HEK293 (cell line): ENCODE measurements around the gene ARL4A.
A peak's percentile ranks its signal among the peaks of the same experiment; 100 is the strongest.

ENCODE experiments used
- CTCF ChIA-PET: fragments of 350-600 bp; formaldehyde crosslinking; extraction: SDS; loops from one replicate; lab custom pipeline; 2021; ENCODE audit warnings: antibody characterized with exemption; lab: Yijun Ruan, JAX
- POLR2A ChIA-PET: fragments of 300-600 bp; formaldehyde crosslinking; extraction: SDS; loops from one replicate; lab custom pipeline; 2020; ENCODE audit warnings: antibody characterized with exemption, inconsistent platforms; lab: Yijun Ruan, JAX
- H3K27ac ChIP-seq: fragments of 200-500 bp; sonication (Bioruptor generic); 2 replicates; pipeline ENCODE4 v1.5.1; 2014; ENCODE audit warnings: low read depth, low read length, control low read depth, inconsistent platforms; ENCODE audit errors: extremely low read depth
- H3K36me3 ChIP-seq, 2 experiments: fragments of 200-500 bp in 1 of 2; sonication (Bioruptor generic) in 1 of 2; 1 replicate in 1 of 2; 2 replicates in 1 of 2; pipeline ENCODE4 v1.5.1; 2014 to 2017; ENCODE audit warnings: inconsistent platforms in 2 of 2, low read length in 2 of 2; ENCODE audit not compliant: control insufficient read depth in 2 of 2, insufficient read depth in 1 of 2
- H3K4me1 ChIP-seq: fragments of 200-500 bp; sonication (Bioruptor generic); 2 replicates; pipeline ENCODE4 v1.5.1; 2014; ENCODE audit warnings: mild to moderate bottlenecking, low read length, inconsistent platforms; ENCODE audit not compliant: control insufficient read depth, insufficient read depth
- H3K4me3 ChIP-seq: 2 replicates; pipeline ENCODE4 v1.5.1; 2011; ENCODE audit warnings: low read depth, mild to moderate bottlenecking, control low read depth, low read length, moderate library complexity
- H3K9me3 ChIP-seq: fragments of 200-500 bp; sonication (Bioruptor generic); 2 replicates; pipeline ENCODE4 v1.5.1; 2014; ENCODE audit warnings: low read depth, low read length, inconsistent platforms; ENCODE audit not compliant: control insufficient read depth, insufficient read depth
- ATF2 ChIP-seq: fragments of 450-650 bp; formaldehyde crosslinking; IDR thresholded peaks from 2 replicates; pipeline ENCODE4 v1.5.1; 2016; ENCODE audit warnings: missing biosample characterization, missing genetic modification characterization, low read depth
- HOXA7 ChIP-seq: sonication (generic); formaldehyde crosslinking; IDR thresholded peaks from 2 replicates; pipeline ENCODE4 v1.8.1; 2022; ENCODE audit warnings: missing genetic modification reagents, borderline replicate concordance
- KLF1 ChIP-seq: fragments of 450-650 bp; formaldehyde crosslinking; IDR thresholded peaks from 2 replicates; pipeline ENCODE4 v1.5.1; 2016; ENCODE audit warnings: missing biosample characterization, missing genetic modification characterization
- MEIS1 ChIP-seq: sonication (generic); formaldehyde crosslinking; IDR thresholded peaks from 2 replicates; pipeline ENCODE4 v1.8.1; 2022; ENCODE audit warnings: missing genetic modification reagents, mild to moderate bottlenecking, borderline replicate concordance
- PRDM6 ChIP-seq: fragments of 450-650 bp; formaldehyde crosslinking; IDR thresholded peaks from 2 replicates; pipeline ENCODE4 v1.5.1; 2017; ENCODE audit warnings: missing biosample characterization, missing genetic modification characterization
- ZBTB11 ChIP-seq: fragments of 450-650 bp; formaldehyde crosslinking; conservative IDR thresholded peaks from 2 replicates; pipeline ENCODE4 v1.5.1; 2016; ENCODE audit warnings: low read depth, missing biosample characterization, missing genetic modification characterization
- ZNF26 ChIP-seq: fragments of 450-650 bp; formaldehyde crosslinking; IDR thresholded peaks from 2 replicates; pipeline ENCODE4 v1.5.1; 2016; ENCODE audit warnings: missing biosample characterization, missing genetic modification characterization
- TF ChIP-seq, protein P1 (sequence below): fragments of 450-650 bp; formaldehyde crosslinking; IDR thresholded peaks from 2 replicates; pipeline ENCODE4 v1.5.1; 2017; ENCODE audit warnings: missing biosample characterization, missing genetic modification characterization
- TF ChIP-seq, protein P2 (sequence below): fragments of 450-650 bp; formaldehyde crosslinking; conservative IDR thresholded peaks from 2 replicates; pipeline ENCODE4 v1.5.1; 2016; ENCODE audit warnings: low read depth, missing biosample characterization, missing genetic modification characterization
- TF ChIP-seq, protein P3 (sequence below): fragments of 450-650 bp; formaldehyde crosslinking; IDR thresholded peaks from 2 replicates; pipeline ENCODE4 v1.5.1; 2016; ENCODE audit warnings: missing biosample characterization, missing genetic modification characterization

Gene ARL4A

GRCh38 chr7:12653518-12653917, 33.9 kb upstream of the ARL4A start:
- CTCF ChIA-PET: interaction anchor here (0.6 to 1.4 kb wide), 3 partner anchors 14 to 33 kb away, joined by 4 to 7 read pairs (median 4); no protein-coding TSS in a partner anchor
- Histone ChIP-seq H3K4me3 (no peak overlapping the region), H3K4me1 (peaks cover 6% of the 10 kb centered on the region; the same call in 1 of the 2 replicates), H3K36me3 (no peaks in the 10 kb centered on the region), H3K27ac (no peak overlapping the region), H3K9me3 (no peaks in the 10 kb centered on the region)
- POLR2A ChIA-PET: no interaction called here
- TF ChIP-seq ATF2 (tag by site-specific recombination) (no peak), PRDM6 (tag by site-specific recombination) (0 out of 2 replicates have a peak, but pooled peaks have one; percentile 3), MEIS1 (CRISPR knock-in tag) (no peak), KLF1 (tag by site-specific recombination) (no peak), HOXA7 (CRISPR knock-in tag) (no peak), ZBTB11 (tag by site-specific recombination) (no peak)
- TF ChIP-seq, protein P1, sequence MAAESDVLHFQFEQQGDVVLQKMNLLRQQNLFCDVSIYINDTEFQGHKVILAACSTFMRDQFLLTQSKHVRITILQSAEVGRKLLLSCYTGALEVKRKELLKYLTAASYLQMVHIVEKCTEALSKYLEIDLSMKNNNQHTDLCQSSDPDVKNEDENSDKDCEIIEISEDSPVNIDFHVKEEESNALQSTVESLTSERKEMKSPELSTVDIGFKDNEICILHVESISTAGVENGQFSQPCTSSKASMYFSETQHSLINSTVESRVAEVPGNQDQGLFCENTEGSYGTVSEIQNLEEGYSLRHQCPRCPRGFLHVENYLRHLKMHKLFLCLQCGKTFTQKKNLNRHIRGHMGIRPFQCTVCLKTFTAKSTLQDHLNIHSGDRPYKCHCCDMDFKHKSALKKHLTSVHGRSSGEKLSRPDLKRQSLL (tag by site-specific recombination): no peak
- TF ChIP-seq, all 188 proteins: peak for 1

DNA sequence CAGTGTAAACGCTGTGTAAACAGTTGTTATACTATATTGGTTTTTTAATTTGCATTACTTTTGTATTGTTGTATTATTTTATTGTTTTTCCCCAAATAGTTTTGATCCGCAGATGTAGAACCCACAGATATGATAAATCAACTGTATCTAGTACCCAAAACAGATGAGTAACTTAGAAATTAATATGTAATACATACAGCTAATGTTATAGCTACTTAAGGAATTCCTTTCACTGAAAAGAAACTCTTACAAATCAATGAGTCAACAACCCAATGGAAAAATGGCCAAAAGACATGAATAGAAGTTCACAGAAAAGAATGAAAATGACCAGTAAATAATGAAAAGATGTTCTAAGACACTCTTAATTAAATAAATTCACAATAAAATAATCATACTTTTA, 32.3 kb upstream of the ARL4A start:
- H3K4me3 ChIP-seq: no peak overlapping the region
- no peaks in the 10 kb centered on the region for H3K9me3 ChIP-seq
- CTCF ChIA-PET: no interaction called here
- no peaks in the 10 kb centered on the region for H3K36me3 ChIP-seq
- no peak overlapping the region for H3K27ac ChIP-seq
- POLR2A ChIA-PET: no interaction called here
- peaks cover 6% of the 10 kb centered on the region; the same call in 1 of the 2 replicates for H3K4me1 ChIP-seq
- TF ChIP-seq, protein P2, sequence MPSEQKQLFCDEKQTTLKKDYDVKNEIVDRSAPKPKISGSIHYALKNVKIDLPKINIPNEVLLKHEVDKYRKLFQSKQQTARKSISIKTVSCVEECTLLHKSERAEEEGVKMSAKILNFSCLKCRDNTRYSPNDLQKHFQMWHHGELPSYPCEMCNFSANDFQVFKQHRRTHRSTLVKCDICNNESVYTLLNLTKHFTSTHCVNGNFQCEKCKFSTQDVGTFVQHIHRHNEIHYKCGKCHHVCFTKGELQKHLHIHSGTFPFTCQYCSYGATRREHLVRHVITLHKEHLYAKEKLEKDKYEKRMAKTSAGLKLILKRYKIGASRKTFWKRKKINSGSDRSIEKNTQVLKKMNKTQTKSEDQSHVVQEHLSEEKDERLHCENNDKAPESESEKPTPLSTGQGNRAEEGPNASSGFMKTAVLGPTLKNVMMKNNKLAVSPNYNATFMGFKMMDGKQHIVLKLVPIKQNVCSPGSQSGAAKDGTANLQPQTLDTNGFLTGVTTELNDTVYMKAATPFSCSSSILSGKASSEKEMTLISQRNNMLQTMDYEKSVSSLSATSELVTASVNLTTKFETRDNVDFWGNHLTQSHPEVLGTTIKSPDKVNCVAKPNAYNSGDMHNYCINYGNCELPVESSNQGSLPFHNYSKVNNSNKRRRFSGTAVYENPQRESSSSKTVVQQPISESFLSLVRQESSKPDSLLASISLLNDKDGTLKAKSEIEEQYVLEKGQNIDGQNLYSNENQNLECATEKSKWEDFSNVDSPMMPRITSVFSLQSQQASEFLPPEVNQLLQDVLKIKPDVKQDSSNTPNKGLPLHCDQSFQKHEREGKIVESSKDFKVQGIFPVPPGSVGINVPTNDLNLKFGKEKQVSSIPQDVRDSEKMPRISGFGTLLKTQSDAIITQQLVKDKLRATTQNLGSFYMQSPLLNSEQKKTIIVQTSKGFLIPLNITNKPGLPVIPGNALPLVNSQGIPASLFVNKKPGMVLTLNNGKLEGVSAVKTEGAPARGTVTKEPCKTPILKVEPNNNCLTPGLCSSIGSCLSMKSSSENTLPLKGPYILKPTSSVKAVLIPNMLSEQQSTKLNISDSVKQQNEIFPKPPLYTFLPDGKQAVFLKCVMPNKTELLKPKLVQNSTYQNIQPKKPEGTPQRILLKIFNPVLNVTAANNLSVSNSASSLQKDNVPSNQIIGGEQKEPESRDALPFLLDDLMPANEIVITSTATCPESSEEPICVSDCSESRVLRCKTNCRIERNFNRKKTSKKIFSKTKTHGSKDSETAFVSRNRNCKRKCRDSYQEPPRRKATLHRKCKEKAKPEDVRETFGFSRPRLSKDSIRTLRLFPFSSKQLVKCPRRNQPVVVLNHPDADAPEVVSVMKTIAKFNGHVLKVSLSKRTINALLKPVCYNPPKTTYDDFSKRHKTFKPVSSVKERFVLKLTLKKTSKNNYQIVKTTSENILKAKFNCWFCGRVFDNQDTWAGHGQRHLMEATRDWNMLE (tag by site-specific recombination): no peak
- TF ChIP-seq, protein P3, sequence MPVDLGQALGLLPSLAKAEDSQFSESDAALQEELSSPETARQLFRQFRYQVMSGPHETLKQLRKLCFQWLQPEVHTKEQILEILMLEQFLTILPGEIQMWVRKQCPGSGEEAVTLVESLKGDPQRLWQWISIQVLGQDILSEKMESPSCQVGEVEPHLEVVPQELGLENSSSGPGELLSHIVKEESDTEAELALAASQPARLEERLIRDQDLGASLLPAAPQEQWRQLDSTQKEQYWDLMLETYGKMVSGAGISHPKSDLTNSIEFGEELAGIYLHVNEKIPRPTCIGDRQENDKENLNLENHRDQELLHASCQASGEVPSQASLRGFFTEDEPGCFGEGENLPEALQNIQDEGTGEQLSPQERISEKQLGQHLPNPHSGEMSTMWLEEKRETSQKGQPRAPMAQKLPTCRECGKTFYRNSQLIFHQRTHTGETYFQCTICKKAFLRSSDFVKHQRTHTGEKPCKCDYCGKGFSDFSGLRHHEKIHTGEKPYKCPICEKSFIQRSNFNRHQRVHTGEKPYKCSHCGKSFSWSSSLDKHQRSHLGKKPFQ: no peak
- TF ChIP-seq ZNF26 (tag by site-specific recombination): no peak
- TF ChIP-seq, protein P1 (tag by site-specific recombination): no peak
